Adrenal gland (tissue), 5 donors: Measurements from ENCODE around the gene PHKA2.

Experiments used
- POLR2A ChIP-seq, 2 donors: fragments of 450-650 bp; IDR thresholded peaks; one replicate each; pipeline ENCODE4 v1.6.1; 2017; ENCODE audit warnings: antibody characterized with exemption in 2 of 2, mild to moderate bottlenecking in 2 of 2, moderate library complexity in 1 of 2
- TF ChIP-seq, protein P1 (sequence below), 6 experiments: fragments of 450-650 bp in 4 of 6; fragments of 200-600 bp in 2 of 6; sonication (generic) in 1 of 6; IDR thresholded peaks; 1 replicate in 5 of 6; 2 replicates in 1 of 6; pipeline versions ENCODE4 v1.5.1 to v1.8.0; 2016 to 2021; ENCODE audit warnings: antibody characterized with exemption in 6 of 6, mild to moderate bottlenecking in 2 of 6, moderate library complexity in 1 of 6
- donor health status: DM: no; HTN: no; CAD: no.

GRCh38 chrX:18906286-18906685 is 77.6 kb downstream of the PHKA2 start:
- TF ChIP-seq, protein P1, sequence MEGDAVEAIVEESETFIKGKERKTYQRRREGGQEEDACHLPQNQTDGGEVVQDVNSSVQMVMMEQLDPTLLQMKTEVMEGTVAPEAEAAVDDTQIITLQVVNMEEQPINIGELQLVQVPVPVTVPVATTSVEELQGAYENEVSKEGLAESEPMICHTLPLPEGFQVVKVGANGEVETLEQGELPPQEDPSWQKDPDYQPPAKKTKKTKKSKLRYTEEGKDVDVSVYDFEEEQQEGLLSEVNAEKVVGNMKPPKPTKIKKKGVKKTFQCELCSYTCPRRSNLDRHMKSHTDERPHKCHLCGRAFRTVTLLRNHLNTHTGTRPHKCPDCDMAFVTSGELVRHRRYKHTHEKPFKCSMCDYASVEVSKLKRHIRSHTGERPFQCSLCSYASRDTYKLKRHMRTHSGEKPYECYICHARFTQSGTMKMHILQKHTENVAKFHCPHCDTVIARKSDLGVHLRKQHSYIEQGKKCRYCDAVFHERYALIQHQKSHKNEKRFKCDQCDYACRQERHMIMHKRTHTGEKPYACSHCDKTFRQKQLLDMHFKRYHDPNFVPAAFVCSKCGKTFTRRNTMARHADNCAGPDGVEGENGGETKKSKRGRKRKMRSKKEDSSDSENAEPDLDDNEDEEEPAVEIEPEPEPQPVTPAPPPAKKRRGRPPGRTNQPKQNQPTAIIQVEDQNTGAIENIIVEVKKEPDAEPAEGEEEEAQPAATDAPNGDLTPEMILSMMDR (IDR thresholded peaks at IDR 0.05) = no peak
- no peak for TF ChIP-seq POLR2A (IDR thresholded peaks at IDR 0.05)
